Endothelial cell (in vitro differentiated cells): ENCODE data around the gene UBXN7. TPM values are rescaled to one million over a fixed set of nuclear protein-coding genes. Genes with fewer than 3 reads are reported as not detected.
A peak's percentile ranks its signal among the peaks of the same experiment; 100 is the strongest.

ENCODE experiments used
- DNase-seq: peaks from one replicate; pipeline ENCODE4 v3.0.0; 2021; ENCODE audit warnings: low spot score
- H3K27ac Mint-ChIP-seq: one replicate; pipeline ENCODE4 v1.8.0; 2021; ENCODE audit warnings: mixed read lengths, inconsistent platforms; ENCODE audit not compliant: unreplicated experiment
- H3K27me3 Mint-ChIP-seq: one replicate; pipeline ENCODE4 v1.8.0; 2021; ENCODE audit warnings: mild to moderate bottlenecking, moderate library complexity, mixed read lengths, inconsistent platforms; ENCODE audit not compliant: unreplicated experiment
- H3K36me3 Mint-ChIP-seq: one replicate; pipeline ENCODE4 v1.8.0; 2021; ENCODE audit warnings: mild to moderate bottlenecking, low read depth, mixed read lengths, inconsistent platforms; ENCODE audit not compliant: unreplicated experiment
- H3K4me1 Mint-ChIP-seq: one replicate; pipeline ENCODE4 v1.8.0; 2021; ENCODE audit warnings: mild to moderate bottlenecking, mixed read lengths, inconsistent platforms; ENCODE audit not compliant: unreplicated experiment
- H3K4me3 Mint-ChIP-seq: one replicate; pipeline ENCODE4 v1.8.0; 2021; ENCODE audit warnings: mild to moderate bottlenecking, mixed read lengths, inconsistent platforms; ENCODE audit not compliant: unreplicated experiment
- H3K9me3 Mint-ChIP-seq: one replicate; pipeline ENCODE4 v1.8.0; 2021; ENCODE audit warnings: mixed read lengths, inconsistent platforms; ENCODE audit not compliant: unreplicated experiment
- total RNA-seq: library from RNA; stranded (reverse); fragmentation: NEBNext Ultra II Directional; extraction: Animal tissue kit (Norgen Biotek cat#: 25700); gene quantifications from one replicate; pipeline ENCODE4 v1.2.1, GENCODE V29; 2021; ENCODE audit not compliant: unreplicated experiment
- TF ChIP-seq, protein P1 (sequence below): fragments of 200-600 bp; sonication (generic); IDR thresholded peaks from one replicate; pipeline ENCODE4 v1.5.0; 2021; ENCODE audit warnings: antibody characterized with exemption; ENCODE audit not compliant: unreplicated experiment

UBXN7 gene
- total RNA-seq, 1 donor from 2014 or later: 71.7 TPM

DNA sequence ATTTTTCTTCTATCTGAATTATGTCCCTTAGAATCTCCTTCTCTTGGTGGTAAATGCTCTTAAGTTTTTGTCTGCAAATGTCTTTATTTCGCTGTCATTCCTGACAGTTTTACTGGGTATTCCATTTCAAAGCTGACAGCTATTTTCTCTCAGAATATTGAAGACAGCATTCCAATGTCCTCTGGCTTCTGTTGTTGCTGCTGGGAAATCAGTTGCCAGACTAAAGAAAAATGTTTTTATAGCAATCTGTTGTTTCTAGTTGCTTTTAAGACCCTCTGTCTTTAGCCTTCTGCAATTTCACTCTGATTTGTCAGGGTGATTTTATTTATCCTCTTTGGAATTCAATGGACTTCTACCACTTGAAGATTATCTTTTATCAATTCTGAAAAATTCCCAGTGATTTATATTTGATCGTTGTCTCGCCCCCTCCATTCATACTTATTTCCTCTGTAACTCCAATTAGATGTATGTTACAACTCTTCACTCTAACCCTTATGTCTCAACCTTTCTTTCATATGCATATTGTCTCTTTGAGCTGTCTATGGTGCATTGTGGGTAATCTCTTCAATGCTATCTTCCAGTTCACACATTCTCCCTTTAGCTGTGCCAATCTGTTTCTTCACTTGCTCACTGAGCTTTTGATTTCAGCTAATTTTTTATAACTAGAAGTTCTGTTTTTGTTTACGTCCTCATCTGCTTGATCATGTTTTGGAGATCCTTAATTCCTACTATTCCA, 23.5 kb downstream of the UBXN7 start:
- Mint-ChIP-seq H3K4me1 (no peaks in the 10 kb centered on the region), H3K4me3 (no peak overlapping the region), H3K27ac (no peak overlapping the region), H3K9me3 (no peaks in the 10 kb centered on the region), H3K36me3 (peaks cover 15% of the 10 kb centered on the region), H3K27me3 (no peaks in the 10 kb centered on the region)
- DNase-seq: no peak
- TF ChIP-seq, protein P1, sequence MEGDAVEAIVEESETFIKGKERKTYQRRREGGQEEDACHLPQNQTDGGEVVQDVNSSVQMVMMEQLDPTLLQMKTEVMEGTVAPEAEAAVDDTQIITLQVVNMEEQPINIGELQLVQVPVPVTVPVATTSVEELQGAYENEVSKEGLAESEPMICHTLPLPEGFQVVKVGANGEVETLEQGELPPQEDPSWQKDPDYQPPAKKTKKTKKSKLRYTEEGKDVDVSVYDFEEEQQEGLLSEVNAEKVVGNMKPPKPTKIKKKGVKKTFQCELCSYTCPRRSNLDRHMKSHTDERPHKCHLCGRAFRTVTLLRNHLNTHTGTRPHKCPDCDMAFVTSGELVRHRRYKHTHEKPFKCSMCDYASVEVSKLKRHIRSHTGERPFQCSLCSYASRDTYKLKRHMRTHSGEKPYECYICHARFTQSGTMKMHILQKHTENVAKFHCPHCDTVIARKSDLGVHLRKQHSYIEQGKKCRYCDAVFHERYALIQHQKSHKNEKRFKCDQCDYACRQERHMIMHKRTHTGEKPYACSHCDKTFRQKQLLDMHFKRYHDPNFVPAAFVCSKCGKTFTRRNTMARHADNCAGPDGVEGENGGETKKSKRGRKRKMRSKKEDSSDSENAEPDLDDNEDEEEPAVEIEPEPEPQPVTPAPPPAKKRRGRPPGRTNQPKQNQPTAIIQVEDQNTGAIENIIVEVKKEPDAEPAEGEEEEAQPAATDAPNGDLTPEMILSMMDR: no peak

DNA sequence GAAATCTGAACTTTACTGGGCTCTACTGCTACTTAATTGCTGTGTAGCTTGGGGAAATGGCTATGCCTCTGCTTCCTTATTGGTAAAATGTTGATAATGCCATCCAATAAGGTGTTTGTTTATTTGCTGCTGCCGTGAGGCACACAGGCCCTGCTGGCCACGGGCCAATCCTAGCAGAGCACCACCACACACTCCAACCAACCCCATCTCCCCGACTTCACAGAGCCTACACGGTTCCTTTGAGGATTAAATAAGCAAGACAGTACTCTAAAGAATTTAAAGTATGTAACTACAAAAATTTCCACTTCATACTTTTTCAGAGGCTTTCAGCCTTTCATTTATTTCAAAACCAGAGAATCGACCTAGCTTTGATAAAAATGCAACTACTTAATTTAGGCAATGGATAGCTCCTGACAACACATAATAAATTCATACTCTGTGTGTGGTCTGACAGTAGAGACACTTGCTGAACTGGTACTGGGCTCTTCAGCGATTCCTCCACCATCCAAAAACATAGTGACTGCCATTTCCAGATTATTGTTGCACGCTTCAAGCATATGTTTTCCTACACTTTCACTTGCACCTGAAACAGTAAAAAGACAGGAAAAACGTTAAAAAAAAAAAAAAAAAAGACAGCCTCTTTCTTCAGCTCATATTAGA, 25.3 kb downstream of the UBXN7 start:
- DNase-seq: no peak
- TF ChIP-seq, protein P1: no peak
- Mint-ChIP-seq H3K27ac (no peak overlapping the region), H3K9me3 (no peaks in the 10 kb centered on the region), H3K36me3 (peaks cover 15% of the 10 kb centered on the region), H3K4me3 (peak overlapping the region; percentile 19), H3K27me3 (no peaks in the 10 kb centered on the region), H3K4me1 (no peaks in the 10 kb centered on the region)

DNA sequence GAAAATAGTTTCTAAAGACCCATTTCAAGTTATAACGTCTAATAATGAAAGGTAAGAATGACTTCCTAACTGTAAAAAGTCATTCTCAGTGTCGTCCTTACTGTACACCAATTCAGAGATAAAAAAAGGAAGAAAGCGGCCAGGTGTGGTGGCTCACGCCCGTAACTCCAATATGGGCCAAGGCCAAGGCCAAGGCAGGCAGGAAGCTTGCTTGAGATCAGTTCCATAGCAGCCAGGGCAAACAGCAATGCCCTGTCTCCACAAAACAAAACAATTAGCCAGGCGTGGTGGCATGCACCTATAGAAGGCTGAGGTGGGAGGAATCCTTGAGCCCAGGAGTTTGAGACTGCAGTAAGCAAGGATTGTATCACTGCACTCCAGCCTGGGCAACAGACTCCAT, 31.9 kb downstream of the UBXN7 start:
- TF ChIP-seq, protein P1: no peak
- no peak for DNase-seq
- peaks cover 11% of the 10 kb centered on the region for H3K36me3 Mint-ChIP-seq
- H3K4me3 Mint-ChIP-seq: no peak overlapping the region
- H3K4me1 Mint-ChIP-seq: no peaks in the 10 kb centered on the region
- H3K9me3 Mint-ChIP-seq: no peaks in the 10 kb centered on the region
- H3K27me3 Mint-ChIP-seq: peaks cover 1% of the 10 kb centered on the region
- H3K27ac Mint-ChIP-seq: no peak overlapping the region

DNA sequence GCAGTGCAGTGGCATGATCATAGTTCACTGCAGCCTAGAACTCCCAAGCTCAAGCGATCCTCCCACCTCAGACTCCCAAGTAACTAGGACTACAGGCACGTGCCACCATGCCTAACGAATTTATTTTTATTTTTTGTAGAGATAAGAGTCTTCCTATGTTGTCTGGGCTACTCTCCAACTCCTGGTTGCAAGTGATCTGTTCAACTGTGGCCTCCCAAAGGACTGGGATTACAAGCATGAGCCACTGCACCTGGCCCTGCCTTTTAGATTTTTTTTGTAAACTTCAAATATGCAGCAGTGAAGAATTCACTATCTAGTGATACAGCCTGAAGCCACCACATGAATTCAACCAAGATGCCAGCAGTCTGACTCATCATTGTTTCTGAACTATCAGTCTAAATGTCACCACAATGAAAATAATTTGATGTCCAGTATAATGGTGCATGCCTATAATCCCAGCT, 32.7 kb downstream of the UBXN7 start:
- Mint-ChIP-seq H3K36me3 (peaks cover 8% of the 10 kb centered on the region), H3K27me3 (peaks cover 1% of the 10 kb centered on the region), H3K4me1 (no peaks in the 10 kb centered on the region), H3K27ac (peak overlapping the region; percentile 18), H3K9me3 (no peaks in the 10 kb centered on the region), H3K4me3 (no peak overlapping the region)
- TF ChIP-seq, protein P1: no peak
- no peak for DNase-seq

DNA sequence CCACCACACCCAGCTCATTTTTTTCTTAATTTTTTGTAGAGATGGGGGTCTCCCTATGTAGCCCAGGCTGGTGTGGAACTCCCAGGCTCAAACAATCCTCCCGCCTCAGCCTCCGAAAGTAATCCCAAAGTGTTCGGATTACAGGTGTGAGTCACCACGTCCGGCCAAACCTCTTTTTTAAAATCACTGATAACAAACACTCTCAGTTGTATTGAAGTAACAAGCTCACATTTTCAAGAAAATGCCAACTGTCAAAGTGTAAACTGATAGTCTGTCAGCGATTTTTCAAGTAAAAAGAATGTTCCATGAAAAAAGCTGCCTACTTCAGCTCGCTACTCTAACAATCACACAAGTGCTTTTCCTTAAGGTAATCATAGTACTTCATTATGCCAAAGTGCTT, 33.4 kb downstream of the UBXN7 start:
- Mint-ChIP-seq H3K4me3 (peak overlapping the region; percentile 11), H3K4me1 (no peaks in the 10 kb centered on the region), H3K9me3 (no peaks in the 10 kb centered on the region), H3K36me3 (peaks cover 8% of the 10 kb centered on the region), H3K27ac (no peak overlapping the region), H3K27me3 (peaks cover 1% of the 10 kb centered on the region)
- DNase-seq: no peak
- TF ChIP-seq, protein P1: no peak
